Colonic mucosa (tissue), 4 donors: ENCODE data around the gene SLC9A8. TPM values are rescaled to one million over a fixed set of nuclear protein-coding genes. Genes with fewer than 3 reads are reported as not detected.

Experiments
- DNase-seq: peaks from one replicate; pipeline ENCODE4 v3.0.0-alpha.2; 2020
- H3K27ac ChIP-seq: fragments of 200-600 bp; one replicate; pipeline ENCODE4 v1.8.0; 2021
- H3K27me3 ChIP-seq: fragments of 200-600 bp; one replicate; pipeline ENCODE4 v1.8.0; 2021
- H3K36me3 ChIP-seq: fragments of 200-600 bp; one replicate; pipeline ENCODE4 v1.8.0; 2021
- H3K4me1 ChIP-seq: fragments of 200-600 bp; one replicate; pipeline ENCODE4 v1.8.0; 2021; ENCODE audit warnings: mild to moderate bottlenecking
- H3K4me3 ChIP-seq: fragments of 200-600 bp; one replicate; pipeline ENCODE4 v1.8.0; 2021
- H3K9ac ChIP-seq, 2 donors: one replicate each; pipeline ENCODE4 v1.7.0; 2013; ENCODE audit warnings: control low read depth in 2 of 2, low read depth in 2 of 2, low read length in 2 of 2
- H3K9me3 ChIP-seq: fragments of 200-600 bp; one replicate; pipeline ENCODE4 v1.8.0; 2021
- intact Hi-C: fragments of 100-400 bp; cut with DNase I; formaldehyde crosslinking; loops from one replicate; pipeline ENCODE4 v1.14.1; 2022
- total RNA-seq, 2 donors: library from RNA; stranded (reverse); fragmentation: NEBNext Ultra II Directional in 1 of 2; extraction: Animal tissue kit (Norgen Biotek cat#: 25700) in 1 of 2; gene quantifications; one replicate each; pipeline ENCODE4 v1.2.1, GENCODE V29; 2021
- TF ChIP-seq, protein P1 (sequence below): fragments of 200-600 bp; IDR thresholded peaks from one replicate; pipeline ENCODE4 v1.8.0; 2022; ENCODE audit warnings: antibody characterized with exemption, mild to moderate bottlenecking
- donor health status: healthy.
- donor health status: DM: no; HTN: no; CAD: no.
- donor health status: DM: no; HTN: no; CAD: no.

Gene SLC9A8
- total RNA-seq, 2 donors from 2014 or later = 6.0 to 11.1 TPM

GRCh38 chr20:49825521-49826033 lies 12.9 kb downstream of the SLC9A8 start:
- no peaks in the 10 kb centered on the region for H3K9me3 ChIP-seq
- no peak for DNase-seq
- H3K27me3 ChIP-seq = no peaks in the 10 kb centered on the region
- H3K9ac ChIP-seq = no peak overlapping the region
- no peak overlapping the region for H3K4me3 ChIP-seq
- H3K4me1 ChIP-seq = peaks cover 8% of the 10 kb centered on the region
- H3K27ac ChIP-seq = no peak overlapping the region
- TF ChIP-seq, protein P1, sequence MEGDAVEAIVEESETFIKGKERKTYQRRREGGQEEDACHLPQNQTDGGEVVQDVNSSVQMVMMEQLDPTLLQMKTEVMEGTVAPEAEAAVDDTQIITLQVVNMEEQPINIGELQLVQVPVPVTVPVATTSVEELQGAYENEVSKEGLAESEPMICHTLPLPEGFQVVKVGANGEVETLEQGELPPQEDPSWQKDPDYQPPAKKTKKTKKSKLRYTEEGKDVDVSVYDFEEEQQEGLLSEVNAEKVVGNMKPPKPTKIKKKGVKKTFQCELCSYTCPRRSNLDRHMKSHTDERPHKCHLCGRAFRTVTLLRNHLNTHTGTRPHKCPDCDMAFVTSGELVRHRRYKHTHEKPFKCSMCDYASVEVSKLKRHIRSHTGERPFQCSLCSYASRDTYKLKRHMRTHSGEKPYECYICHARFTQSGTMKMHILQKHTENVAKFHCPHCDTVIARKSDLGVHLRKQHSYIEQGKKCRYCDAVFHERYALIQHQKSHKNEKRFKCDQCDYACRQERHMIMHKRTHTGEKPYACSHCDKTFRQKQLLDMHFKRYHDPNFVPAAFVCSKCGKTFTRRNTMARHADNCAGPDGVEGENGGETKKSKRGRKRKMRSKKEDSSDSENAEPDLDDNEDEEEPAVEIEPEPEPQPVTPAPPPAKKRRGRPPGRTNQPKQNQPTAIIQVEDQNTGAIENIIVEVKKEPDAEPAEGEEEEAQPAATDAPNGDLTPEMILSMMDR = no peak
- intact Hi-C loops = no loop called here
- H3K36me3 ChIP-seq = no peaks in the 10 kb centered on the region

DNA sequence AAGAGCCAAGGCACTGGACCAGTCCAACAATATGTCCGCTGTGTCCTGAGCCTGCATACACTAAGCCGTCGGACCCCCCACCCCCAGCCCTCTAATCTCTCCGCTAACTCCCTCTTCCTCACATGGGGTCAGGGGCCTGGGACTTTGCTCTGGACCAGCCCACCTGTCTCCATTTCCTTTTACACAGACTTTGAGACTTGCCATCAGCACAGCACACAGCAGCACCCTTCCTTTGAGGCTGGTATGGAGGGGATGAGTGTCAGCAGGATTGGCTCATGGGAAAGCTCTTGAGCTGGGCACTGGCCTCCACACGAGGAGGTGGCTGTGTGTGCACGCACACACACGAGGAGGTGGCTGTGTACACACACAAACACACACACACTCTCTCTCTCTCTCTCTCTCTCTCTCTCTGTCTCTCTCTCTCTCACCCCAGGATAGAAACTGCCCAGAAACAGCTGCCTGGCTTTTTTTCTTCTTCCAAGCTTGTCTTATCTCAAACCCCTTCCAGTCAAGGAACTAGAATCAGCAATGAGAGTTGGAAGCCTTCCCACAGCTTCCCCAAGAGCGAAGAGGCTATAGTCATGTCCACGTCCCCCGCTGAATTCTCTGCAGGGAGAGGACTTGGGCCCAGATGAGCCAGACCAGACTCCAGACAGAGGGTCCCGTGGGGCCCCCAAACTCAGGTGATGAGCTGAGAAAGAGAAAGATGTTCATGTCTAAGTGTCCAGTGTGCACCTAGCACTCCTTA lies 18.6 kb downstream of the SLC9A8 start:
- H3K27me3 ChIP-seq = no peaks in the 10 kb centered on the region
- no peak overlapping the region for H3K9ac ChIP-seq
- no peak for DNase-seq
- H3K36me3 ChIP-seq = no peaks in the 10 kb centered on the region
- H3K4me1 ChIP-seq = no peaks in the 10 kb centered on the region
- TF ChIP-seq, protein P1 = no peak
- H3K27ac ChIP-seq = no peak overlapping the region
- no peak overlapping the region for H3K4me3 ChIP-seq
- no peaks in the 10 kb centered on the region for H3K9me3 ChIP-seq
- intact Hi-C loops = no loop called here

- H3K4me1 ChIP-seq = no peaks in the 10 kb centered on the region
- no peak overlapping the region for H3K9ac ChIP-seq
- DNase-seq = no peak
- H3K27ac ChIP-seq = no peak overlapping the region
- intact Hi-C loops = no loop called here
- no peaks in the 10 kb centered on the region for H3K27me3 ChIP-seq
- no peak overlapping the region for H3K4me3 ChIP-seq
- H3K36me3 ChIP-seq = no peaks in the 10 kb centered on the region
- no peaks in the 10 kb centered on the region for H3K9me3 ChIP-seq
- TF ChIP-seq, protein P1 = no peak
These were observed 19.4 kb downstream of the SLC9A8 start for GRCh38 chr20:49831770-49832631.

DNA sequence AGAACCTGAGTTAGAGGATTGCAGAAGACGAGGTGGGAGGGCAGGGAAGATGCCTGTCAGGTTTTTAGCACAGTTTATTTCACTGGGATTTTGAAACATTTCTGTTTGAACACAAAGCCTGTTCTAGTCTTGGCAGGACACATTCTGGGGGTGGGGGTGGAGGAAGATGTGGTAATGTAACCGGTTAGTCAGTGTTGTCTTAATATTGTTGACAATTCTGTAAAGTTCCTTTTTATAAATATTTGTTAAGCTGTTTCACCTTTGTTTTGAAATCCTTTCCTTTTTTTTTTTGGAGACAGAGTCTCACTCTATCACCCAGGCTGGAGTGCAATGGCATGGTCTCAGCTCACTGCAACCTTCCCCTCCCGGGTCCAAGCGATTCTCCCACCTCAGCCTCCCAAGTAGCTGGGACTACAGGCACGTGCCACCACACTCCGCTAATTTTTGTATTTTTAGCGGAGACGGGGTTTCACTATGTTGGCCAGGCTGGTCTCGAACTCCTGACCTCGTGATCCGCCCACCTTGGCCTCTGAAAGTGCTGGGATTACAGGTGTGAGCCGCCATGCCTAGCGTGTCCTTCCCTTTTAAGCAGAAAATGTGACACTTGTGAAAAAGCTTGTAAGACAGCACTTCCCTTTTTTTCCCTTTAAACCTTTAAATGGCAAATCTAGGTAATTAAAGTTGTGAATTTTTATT lies 20.2 kb downstream of the SLC9A8 start:
- Histone ChIP-seq H3K27ac (no peak overlapping the region), H3K4me3 (no peak overlapping the region)
- intact Hi-C loops = no loop called here

More for the DNA sequence above, 20.2 kb downstream of the SLC9A8 start:
- no peak for DNase-seq
- Histone ChIP-seq H3K9ac (no peak overlapping the region), H3K9me3 (no peaks in the 10 kb centered on the region), H3K36me3 (no peaks in the 10 kb centered on the region), H3K4me1 (no peaks in the 10 kb centered on the region), H3K27me3 (no peaks in the 10 kb centered on the region)
- TF ChIP-seq, protein P1 = no peak
